Stimulated activated CD4-positive, alpha-beta T cell treated with anti-CD3 and anti-CD28 coated beads, Interleukin-2, amount 100 ng/mL, for 4 hours (primary cell): Measurements from ENCODE around the gene KDSR.

ENCODE experiments used
- DNase-seq: peaks from one replicate; pipeline ENCODE4 v3.0.0-alpha.2; 2020; ENCODE audit warnings: low read depth

Gene KDSR

GRCh38 chr18:63321291-63321690 is 45.7 kb downstream of the KDSR start:
- DNase-seq = no peak

GRCh38 chr18:63320975-63321265 is 46.1 kb downstream of the KDSR start:
- DNase-seq = no peak

GRCh38 chr18:63320123-63320974 is 46.7 kb downstream of the KDSR start:
- DNase-seq = peak; percentile 85

GRCh38 chr18:63319383-63320122 is 47.5 kb downstream of the KDSR start, which contains the start of gene BCL2:
Gene BCL2 (minus strand): TSS chr18:63319769.
- no peak for DNase-seq

GRCh38 chr18:63318889-63319382 is 48.1 kb downstream of the KDSR start:
- DNase-seq = no peak

GRCh38 chr18:63317982-63318888 is 48.8 kb downstream of the KDSR start:
- peak; percentile 74 for DNase-seq

GRCh38 chr18:63317556-63317946 is 49.5 kb downstream of the KDSR start:
- DNase-seq = no peak

- DNase-seq = no peak
Observed at GRCh38 chr18:63316612-63317555, 50.1 kb downstream of the KDSR start.

GRCh38 chr18:63315876-63316275 is 51.1 kb downstream of the KDSR start:
- DNase-seq = no peak

GRCh38 chr18:63315131-63315662 is 51.8 kb downstream of the KDSR start:
- DNase-seq = no peak

GRCh38 chr18:63314062-63314790 is 52.8 kb downstream of the KDSR start:
- DNase-seq = no peak

- DNase-seq = no peak
Observed at GRCh38 chr18:63313396-63313917, 53.5 kb downstream of the KDSR start.

GRCh38 chr18:63312737-63313395 is 54.1 kb downstream of the KDSR start:
- no peak for DNase-seq

GRCh38 chr18:63312019-63312409 is 55.0 kb downstream of the KDSR start:
- no peak for DNase-seq

- DNase-seq = no peak
Observed at GRCh38 chr18:63311118-63312018, 55.6 kb downstream of the KDSR start.

GRCh38 chr18:63309422-63309821 is 57.6 kb downstream of the KDSR start:
- DNase-seq = peak; percentile 47

GRCh38 chr18:63307551-63308200 is 59.3 kb downstream of the KDSR start:
- DNase-seq = no peak
